GM12878 (cell line): ENCODE data around the gene LRP8. TPM values are rescaled to one million over a fixed set of nuclear protein-coding genes. Genes with fewer than 3 reads are reported as not detected.

Source experiments
- BACH1 ChIP-seq: fragments of 450-650 bp; IDR thresholded peaks from 2 replicates; pipeline ENCODE4 v1.6.1; 2017; ENCODE audit warnings: mild to moderate bottlenecking, borderline replicate concordance
- CREB1 ChIP-seq: IDR thresholded peaks from 2 replicates; pipeline ENCODE4 v1.6.1; 2012; ENCODE audit warnings: low read depth, mild to moderate bottlenecking, inconsistent platforms
- DPF2 ChIP-seq: fragments of 450-650 bp; IDR thresholded peaks from 2 replicates; pipeline ENCODE4 v1.6.1; 2017; ENCODE audit warnings: mild to moderate bottlenecking
- IKZF1 ChIP-seq: fragments of 450-650 bp; conservative IDR thresholded peaks from 2 replicates; pipeline ENCODE4 v1.6.1; 2017; ENCODE audit warnings: antibody characterized with exemption, mild to moderate bottlenecking
- NR2F1 ChIP-seq: fragments of 450-650 bp; conservative IDR thresholded peaks from 2 replicates; pipeline ENCODE4 v1.6.1; 2017; ENCODE audit warnings: mild to moderate bottlenecking
- PBX3 ChIP-seq: IDR thresholded peaks from 2 replicates; pipeline ENCODE4 v1.6.1; 2011; ENCODE audit warnings: mild to moderate bottlenecking, low read depth, low read length, moderate library complexity; ENCODE audit not compliant: insufficient replicate concordance
- PKNOX1 ChIP-seq: fragments of 450-650 bp; IDR thresholded peaks from 2 replicates; pipeline ENCODE4 v1.6.1; 2016; ENCODE audit warnings: mild to moderate bottlenecking
- RELA ChIP-seq: fragments of 450-650 bp; IDR thresholded peaks from 2 replicates; pipeline ENCODE4 v1.8.0; 2014; ENCODE audit warnings: borderline replicate concordance; ENCODE audit not compliant: partially characterized antibody
- SMAD5 ChIP-seq: IDR thresholded peaks from 2 replicates; pipeline ENCODE4 v1.6.1; 2016; ENCODE audit warnings: antibody characterized with exemption, low read depth
- SREBF1 ChIP-seq: IDR thresholded peaks from 2 replicates; pipeline ENCODE4 v1.6.1; 2012; ENCODE audit warnings: mild to moderate bottlenecking, low read length
- ZBED1 ChIP-seq: IDR thresholded peaks from 2 replicates; pipeline ENCODE4 v1.6.1; 2016; ENCODE audit warnings: borderline replicate concordance
- ZNF207 ChIP-seq: fragments of 450-650 bp; IDR thresholded peaks from 2 replicates; pipeline ENCODE4 v1.6.1; 2014; ENCODE audit warnings: antibody characterized with exemption, mild to moderate bottlenecking, borderline replicate concordance
- polyA plus RNA-seq, 11 experiments: library from polyadenylated mRNA; depleted of rRNA in 4 of 11; unstranded in 6 of 11; stranded (reverse) in 5 of 11; fragments of >200 nt; fragmentation: Nextera tagmentation in 4 of 11; fragmentation: Illumina TruSeq in 1 of 11; extraction: Ambion mirVana in 4 of 11; extraction: Trizol in 1 of 11; gene quantifications; 1 replicate in 1 of 11; 2 replicates in 10 of 11; pipeline versions ENCODE4 v1.2.1 to v1.2.3, GENCODE V29; 2011 to 2016; ENCODE audit warnings: inconsistent platforms in 2 of 11, missing spikeins in 2 of 11, low read depth in 1 of 11
- total RNA-seq, 4 experiments: library from RNA; depleted of rRNA in 3 of 4; stranded (reverse); fragments of >200 nt in 3 of 4; fragmentation: Illumina TruSeq in 1 of 4; extraction: Trizol in 1 of 4; gene quantifications; 2 replicates each; pipeline versions ENCODE4 v1.2.1 to v1.2.3, GENCODE V29; 2013 to 2021
- TF ChIP-seq, protein P1 (sequence below): fragments of 450-650 bp; IDR thresholded peaks from 2 replicates; pipeline ENCODE4 v1.6.1; 2017; ENCODE audit warnings: mild to moderate bottlenecking, moderate library complexity
- TF ChIP-seq, protein P2 (sequence below): fragments of 450-650 bp; IDR thresholded peaks from 2 replicates; pipeline ENCODE4 v1.6.1; 2018; ENCODE audit warnings: mild to moderate bottlenecking, low read depth, moderate library complexity; ENCODE audit not compliant: partially characterized antibody
- TF ChIP-seq, protein P3 (sequence below): fragments of 450-650 bp; IDR thresholded peaks from 2 replicates; pipeline ENCODE4 v1.6.1; 2018; ENCODE audit warnings: borderline replicate concordance, mild to moderate bottlenecking; ENCODE audit not compliant: partially characterized antibody

The LRP8 gene
- total and polyA plus RNA-seq, 10 of the 15 experiments (the other 5 are each of a cell fraction or from before 2014, with no cell fraction given) = 2.8 to 40.5 (median 22.3) TPM

- TF ChIP-seq, protein P1, sequence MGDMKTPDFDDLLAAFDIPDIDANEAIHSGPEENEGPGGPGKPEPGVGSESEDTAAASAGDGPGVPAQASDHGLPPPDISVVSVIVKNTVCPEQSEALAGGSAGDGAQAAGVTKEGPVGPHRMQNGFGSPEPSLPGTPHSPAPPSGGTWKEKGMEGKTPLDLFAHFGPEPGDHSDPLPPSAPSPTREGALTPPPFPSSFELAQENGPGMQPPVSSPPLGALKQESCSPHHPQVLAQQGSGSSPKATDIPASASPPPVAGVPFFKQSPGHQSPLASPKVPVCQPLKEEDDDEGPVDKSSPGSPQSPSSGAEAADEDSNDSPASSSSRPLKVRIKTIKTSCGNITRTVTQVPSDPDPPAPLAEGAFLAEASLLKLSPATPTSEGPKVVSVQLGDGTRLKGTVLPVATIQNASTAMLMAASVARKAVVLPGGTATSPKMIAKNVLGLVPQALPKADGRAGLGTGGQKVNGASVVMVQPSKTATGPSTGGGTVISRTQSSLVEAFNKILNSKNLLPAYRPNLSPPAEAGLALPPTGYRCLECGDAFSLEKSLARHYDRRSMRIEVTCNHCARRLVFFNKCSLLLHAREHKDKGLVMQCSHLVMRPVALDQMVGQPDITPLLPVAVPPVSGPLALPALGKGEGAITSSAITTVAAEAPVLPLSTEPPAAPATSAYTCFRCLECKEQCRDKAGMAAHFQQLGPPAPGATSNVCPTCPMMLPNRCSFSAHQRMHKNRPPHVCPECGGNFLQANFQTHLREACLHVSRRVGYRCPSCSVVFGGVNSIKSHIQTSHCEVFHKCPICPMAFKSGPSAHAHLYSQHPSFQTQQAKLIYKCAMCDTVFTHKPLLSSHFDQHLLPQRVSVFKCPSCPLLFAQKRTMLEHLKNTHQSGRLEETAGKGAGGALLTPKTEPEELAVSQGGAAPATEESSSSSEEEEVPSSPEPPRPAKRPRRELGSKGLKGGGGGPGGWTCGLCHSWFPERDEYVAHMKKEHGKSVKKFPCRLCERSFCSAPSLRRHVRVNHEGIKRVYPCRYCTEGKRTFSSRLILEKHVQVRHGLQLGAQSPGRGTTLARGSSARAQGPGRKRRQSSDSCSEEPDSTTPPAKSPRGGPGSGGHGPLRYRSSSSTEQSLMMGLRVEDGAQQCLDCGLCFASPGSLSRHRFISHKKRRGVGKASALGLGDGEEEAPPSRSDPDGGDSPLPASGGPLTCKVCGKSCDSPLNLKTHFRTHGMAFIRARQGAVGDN = peak; percentile 85
- TF ChIP-seq ZNF207 = peak; percentile 82
- TF ChIP-seq, protein P2, sequence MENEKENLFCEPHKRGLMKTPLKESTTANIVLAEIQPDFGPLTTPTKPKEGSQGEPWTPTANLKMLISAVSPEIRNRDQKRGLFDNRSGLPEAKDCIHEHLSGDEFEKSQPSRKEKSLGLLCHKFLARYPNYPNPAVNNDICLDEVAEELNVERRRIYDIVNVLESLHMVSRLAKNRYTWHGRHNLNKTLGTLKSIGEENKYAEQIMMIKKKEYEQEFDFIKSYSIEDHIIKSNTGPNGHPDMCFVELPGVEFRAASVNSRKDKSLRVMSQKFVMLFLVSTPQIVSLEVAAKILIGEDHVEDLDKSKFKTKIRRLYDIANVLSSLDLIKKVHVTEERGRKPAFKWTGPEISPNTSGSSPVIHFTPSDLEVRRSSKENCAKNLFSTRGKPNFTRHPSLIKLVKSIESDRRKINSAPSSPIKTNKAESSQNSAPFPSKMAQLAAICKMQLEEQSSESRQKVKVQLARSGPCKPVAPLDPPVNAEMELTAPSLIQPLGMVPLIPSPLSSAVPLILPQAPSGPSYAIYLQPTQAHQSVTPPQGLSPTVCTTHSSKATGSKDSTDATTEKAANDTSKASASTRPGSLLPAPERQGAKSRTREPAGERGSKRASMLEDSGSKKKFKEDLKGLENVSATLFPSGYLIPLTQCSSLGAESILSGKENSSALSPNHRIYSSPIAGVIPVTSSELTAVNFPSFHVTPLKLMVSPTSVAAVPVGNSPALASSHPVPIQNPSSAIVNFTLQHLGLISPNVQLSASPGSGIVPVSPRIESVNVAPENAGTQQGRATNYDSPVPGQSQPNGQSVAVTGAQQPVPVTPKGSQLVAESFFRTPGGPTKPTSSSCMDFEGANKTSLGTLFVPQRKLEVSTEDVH = no peak
- TF ChIP-seq CREB1 = no peak; the same call in 1 of the 2 replicates
- TF ChIP-seq, protein P3, sequence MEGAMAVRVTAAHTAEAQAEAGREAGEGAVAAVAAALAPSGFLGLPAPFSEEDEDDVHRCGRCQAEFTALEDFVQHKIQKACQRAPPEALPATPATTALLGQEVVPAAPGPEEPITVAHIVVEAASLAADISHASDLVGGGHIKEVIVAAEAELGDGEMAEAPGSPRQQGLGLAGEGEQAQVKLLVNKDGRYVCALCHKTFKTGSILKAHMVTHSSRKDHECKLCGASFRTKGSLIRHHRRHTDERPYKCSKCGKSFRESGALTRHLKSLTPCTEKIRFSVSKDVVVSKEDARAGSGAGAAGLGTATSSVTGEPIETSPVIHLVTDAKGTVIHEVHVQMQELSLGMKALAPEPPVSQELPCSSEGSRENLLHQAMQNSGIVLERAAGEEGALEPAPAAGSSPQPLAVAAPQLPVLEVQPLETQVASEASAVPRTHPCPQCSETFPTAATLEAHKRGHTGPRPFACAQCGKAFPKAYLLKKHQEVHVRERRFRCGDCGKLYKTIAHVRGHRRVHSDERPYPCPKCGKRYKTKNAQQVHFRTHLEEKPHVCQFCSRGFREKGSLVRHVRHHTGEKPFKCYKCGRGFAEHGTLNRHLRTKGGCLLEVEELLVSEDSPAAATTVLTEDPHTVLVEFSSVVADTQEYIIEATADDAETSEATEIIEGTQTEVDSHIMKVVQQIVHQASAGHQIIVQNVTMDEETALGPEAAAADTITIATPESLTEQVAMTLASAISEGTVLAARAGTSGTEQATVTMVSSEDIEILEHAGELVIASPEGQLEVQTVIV = peak; percentile 46
- TF ChIP-seq IKZF1 = peak; percentile 74
- TF ChIP-seq NR2F1 = peak; percentile 53
- no peak for TF ChIP-seq SREBF1
- TF ChIP-seq ZBED1 = no peak
- TF ChIP-seq DPF2 = peak; percentile 93
- TF ChIP-seq PKNOX1 = peak; percentile 35; the same call in 1 of the 2 replicates
- 0 out of 2 replicates have a peak, but pooled peaks have one; percentile 57 for TF ChIP-seq SMAD5
- peak; percentile 91 for TF ChIP-seq BACH1
- TF ChIP-seq PBX3 = peak; percentile 22
- peak; percentile 9 for TF ChIP-seq RELA
Measured at GRCh38 chr1:53196485-53197290, 131.2 kb downstream of the LRP8 start, which contains the start of gene CPT2 (continued).
